ENCODE results near the gene CERKL. TPM values are rescaled to one million over a fixed set of nuclear protein-coding genes. Genes with fewer than 3 reads are reported as not detected.

The CERKL gene
- total RNA-seq, 1 experiment from 2014 or later = 0.23 TPM

DNA sequence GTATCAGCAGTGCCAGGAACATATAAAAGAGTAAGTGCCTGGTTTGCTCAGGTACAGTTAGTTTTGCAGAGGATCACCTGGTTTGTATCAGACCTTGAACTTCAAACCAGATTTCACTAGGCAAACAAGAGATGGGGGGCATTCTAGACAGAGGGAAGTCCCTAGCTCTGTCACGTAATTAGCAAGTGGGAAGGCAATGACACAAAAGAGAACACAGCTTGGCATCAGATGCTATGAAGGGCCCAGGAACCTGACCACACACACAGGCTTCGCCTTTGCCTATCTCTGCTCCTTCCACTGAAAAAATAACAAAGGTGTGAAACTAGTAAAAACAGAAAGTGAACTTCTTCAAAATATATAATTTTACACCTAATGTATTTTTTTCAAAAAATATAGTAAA, 62.6 kb downstream of the CERKL start:
- BruUV-seq (replicated peaks) = no TSS peak
- no peaks in the 10 kb centered on the region for H3K27me3 Mint-ChIP-seq (ENCODE audit: insufficient read depth, unreplicated experiment)
- POLR2A ChIA-PET = no interaction called here

DNA sequence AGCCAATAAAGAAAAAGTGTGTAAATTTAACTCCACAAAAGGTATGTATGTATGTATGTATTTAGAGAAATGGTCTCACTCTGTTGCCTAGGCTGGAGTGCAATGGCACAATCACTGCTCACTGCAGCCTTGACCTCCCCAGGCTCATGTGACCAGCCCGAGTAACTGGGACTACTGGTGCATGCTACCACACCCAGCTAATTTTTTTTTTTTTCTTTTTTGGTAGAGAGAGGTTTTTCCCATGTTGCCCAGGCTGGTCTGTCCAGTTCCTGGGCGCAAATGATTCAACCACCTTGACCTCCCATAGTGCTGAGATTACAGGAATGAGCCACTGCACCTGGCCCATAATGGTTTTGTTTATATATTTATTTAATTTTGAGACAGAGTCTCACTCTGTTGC, 67.1 kb downstream of the CERKL start:
- intact Hi-C loops (cut with micrococcal nuclease) = no loop called here
- ChIA-PET CTCF (no interaction called here), POLR2A (no interaction called here)
- Mint-ChIP-seq H3K4me1 (ENCODE audit: insufficient read depth, unreplicated experiment) (no peaks in the 10 kb centered on the region), H3K27ac (ENCODE audit: low read depth, unreplicated experiment) (no peak overlapping the region), H3K4me3 (ENCODE audit: unreplicated experiment) (no peak overlapping the region), H3K9me3 (ENCODE audit: unreplicated experiment) (no peaks in the 10 kb centered on the region), H3K36me3 (ENCODE audit: insufficient read depth, unreplicated experiment) (no peaks in the 10 kb centered on the region), H3K27me3 (ENCODE audit: insufficient read depth, unreplicated experiment) (no peaks in the 10 kb centered on the region)
- no TSS peak for BruUV-seq (replicated peaks)
- TF ChIP-seq, protein P1, sequence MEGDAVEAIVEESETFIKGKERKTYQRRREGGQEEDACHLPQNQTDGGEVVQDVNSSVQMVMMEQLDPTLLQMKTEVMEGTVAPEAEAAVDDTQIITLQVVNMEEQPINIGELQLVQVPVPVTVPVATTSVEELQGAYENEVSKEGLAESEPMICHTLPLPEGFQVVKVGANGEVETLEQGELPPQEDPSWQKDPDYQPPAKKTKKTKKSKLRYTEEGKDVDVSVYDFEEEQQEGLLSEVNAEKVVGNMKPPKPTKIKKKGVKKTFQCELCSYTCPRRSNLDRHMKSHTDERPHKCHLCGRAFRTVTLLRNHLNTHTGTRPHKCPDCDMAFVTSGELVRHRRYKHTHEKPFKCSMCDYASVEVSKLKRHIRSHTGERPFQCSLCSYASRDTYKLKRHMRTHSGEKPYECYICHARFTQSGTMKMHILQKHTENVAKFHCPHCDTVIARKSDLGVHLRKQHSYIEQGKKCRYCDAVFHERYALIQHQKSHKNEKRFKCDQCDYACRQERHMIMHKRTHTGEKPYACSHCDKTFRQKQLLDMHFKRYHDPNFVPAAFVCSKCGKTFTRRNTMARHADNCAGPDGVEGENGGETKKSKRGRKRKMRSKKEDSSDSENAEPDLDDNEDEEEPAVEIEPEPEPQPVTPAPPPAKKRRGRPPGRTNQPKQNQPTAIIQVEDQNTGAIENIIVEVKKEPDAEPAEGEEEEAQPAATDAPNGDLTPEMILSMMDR (IDR thresholded peaks at IDR 0.05; ENCODE audit: unreplicated experiment) = no peak
- no peak for DNase-seq (ENCODE audit: unreplicated experiment)

More for the DNA sequence above, 62.6 kb downstream of the CERKL start:
- DNase-seq (ENCODE audit: unreplicated experiment) = no peak
- Mint-ChIP-seq H3K4me1 (ENCODE audit: insufficient read depth, unreplicated experiment) (no peaks in the 10 kb centered on the region), H3K27ac (ENCODE audit: low read depth, unreplicated experiment) (no peak overlapping the region), H3K36me3 (ENCODE audit: insufficient read depth, unreplicated experiment) (no peaks in the 10 kb centered on the region), H3K4me3 (ENCODE audit: unreplicated experiment) (no peak overlapping the region), H3K9me3 (ENCODE audit: unreplicated experiment) (no peaks in the 10 kb centered on the region)
- TF ChIP-seq, protein P1 (IDR thresholded peaks at IDR 0.05; ENCODE audit: unreplicated experiment) = no peak
- CTCF ChIA-PET = no interaction called here
- intact Hi-C loops (cut with micrococcal nuclease) = no loop called here

GRCh38 chr2:181588546-181588945, 68.4 kb downstream of the CERKL start:
- Mint-ChIP-seq H3K36me3 (ENCODE audit: insufficient read depth, unreplicated experiment) (no peaks in the 10 kb centered on the region), H3K9me3 (ENCODE audit: unreplicated experiment) (no peaks in the 10 kb centered on the region), H3K4me3 (ENCODE audit: unreplicated experiment) (no peak overlapping the region), H3K27ac (ENCODE audit: low read depth, unreplicated experiment) (no peak overlapping the region), H3K4me1 (ENCODE audit: insufficient read depth, unreplicated experiment) (no peaks in the 10 kb centered on the region), H3K27me3 (ENCODE audit: insufficient read depth, unreplicated experiment) (no peaks in the 10 kb centered on the region)
- ChIA-PET CTCF (interaction anchor here (0.5 kb wide), 1 partner anchor 333 kb away, joined by 3 read pairs; no protein-coding TSS in a partner anchor), POLR2A (no interaction called here)
- intact Hi-C loops (cut with micrococcal nuclease) = no loop called here
- DNase-seq (ENCODE audit: unreplicated experiment) = no peak
- BruUV-seq (replicated peaks) = no TSS peak
- TF ChIP-seq, protein P1 (IDR thresholded peaks at IDR 0.05; ENCODE audit: unreplicated experiment) = no peak

- Mint-ChIP-seq H3K4me3 (ENCODE audit: unreplicated experiment) (no peak overlapping the region), H3K27me3 (ENCODE audit: insufficient read depth, unreplicated experiment) (no peaks in the 10 kb centered on the region), H3K27ac (ENCODE audit: low read depth, unreplicated experiment) (no peak overlapping the region), H3K36me3 (ENCODE audit: insufficient read depth, unreplicated experiment) (no peaks in the 10 kb centered on the region), H3K4me1 (ENCODE audit: insufficient read depth, unreplicated experiment) (no peaks in the 10 kb centered on the region), H3K9me3 (ENCODE audit: unreplicated experiment) (no peaks in the 10 kb centered on the region)
- intact Hi-C loops (cut with micrococcal nuclease) = no loop called here
- TF ChIP-seq, protein P1 (IDR thresholded peaks at IDR 0.05; ENCODE audit: unreplicated experiment) = no peak
- ChIA-PET POLR2A (no interaction called here), CTCF (interaction anchor here (0.8 to 2.0 kb wide), 3 partner anchors 13 to 482 kb away, joined by 3 to 5 read pairs (median 4); no protein-coding TSS in a partner anchor)
- DNase-seq (ENCODE audit: unreplicated experiment) = no peak
- BruUV-seq (replicated peaks) = no TSS peak
Observed at GRCh38 chr2:181586569-181587081, 70.3 kb downstream of the CERKL start.
